WI38 (cell line): Measurements from ENCODE around the gene HOXD8.

Source experiments
- H3K4me3 ChIP-seq: 2 replicates; pipeline ENCODE4 v1.5.1; 2011; ENCODE audit warnings: low read depth, mild to moderate bottlenecking, control low read depth, low read length
- CTCF ChIP-seq: IDR thresholded peaks from 2 replicates; pipeline ENCODE4 v1.5.1; 2012; ENCODE audit warnings: low read depth, mild to moderate bottlenecking, control low read depth, low read length

The HOXD8 gene

GRCh38 chr2:176155356-176156044 is 26.0 kb downstream of the HOXD8 start:
- no peak overlapping the region for H3K4me3 ChIP-seq
- TF ChIP-seq CTCF, result no peak

- no peak overlapping the region for H3K4me3 ChIP-seq
- no peak for TF ChIP-seq CTCF
Measured at GRCh38 chr2:176156301-176156806, 26.8 kb downstream of the HOXD8 start.

- no peak within 1 kb of the TSS for H3K4me3 ChIP-seq
- TF ChIP-seq CTCF, result no peak
Measured at GRCh38 chr2:176156807-176157498, 27.4 kb downstream of the HOXD8 start, which contains the start of gene HOXD3. TSS of gene HOXD3 (plus strand) at chr2:176157307. CDS start at chr2:176169115, 11,808 bp downstream.

- H3K4me3 ChIP-seq, result no peak overlapping the region
- no peak for TF ChIP-seq CTCF
Measured at GRCh38 chr2:176157499-176158185, 28.1 kb downstream of the HOXD8 start.

- no peak overlapping the region for H3K4me3 ChIP-seq
- TF ChIP-seq CTCF, result no peak
Measured at GRCh38 chr2:176158186-176158591, 28.7 kb downstream of the HOXD8 start.

GRCh38 chr2:176158855-176159662 is 29.6 kb downstream of the HOXD8 start:
- no peak for TF ChIP-seq CTCF

More at GRCh38 chr2:176158855-176159662, 29.6 kb downstream of the HOXD8 start:
- H3K4me3 ChIP-seq, result no peak overlapping the region
